GM13977 (cell line): ENCODE measurements around the gene ASIC5.

ENCODE experiments used
- DNase-seq: peaks from one replicate; pipeline ENCODE4 v3.0.0; 2012; ENCODE audit warnings: low spot score
- in situ Hi-C: fragments of 300-500 bp; cut with MboI; formaldehyde crosslinking; loops from one replicate; pipeline ENCODE4 v1.12.0; 2022; ENCODE audit warnings: low sequenced_read_pairs, low pct_unique_long_range_greater_than_20kb, mixed read lengths, inconsistent platforms; ENCODE audit not compliant: unreplicated experiment
- TF ChIP-seq, protein P1 (sequence below): IDR thresholded peaks from 2 replicates; pipeline ENCODE4 v1.5.1; 2012; ENCODE audit warnings: mild to moderate bottlenecking, control low read depth; ENCODE audit not compliant: insufficient read depth; ENCODE audit errors: extremely low read depth, missing control alignments

ASIC5 gene

DNA sequence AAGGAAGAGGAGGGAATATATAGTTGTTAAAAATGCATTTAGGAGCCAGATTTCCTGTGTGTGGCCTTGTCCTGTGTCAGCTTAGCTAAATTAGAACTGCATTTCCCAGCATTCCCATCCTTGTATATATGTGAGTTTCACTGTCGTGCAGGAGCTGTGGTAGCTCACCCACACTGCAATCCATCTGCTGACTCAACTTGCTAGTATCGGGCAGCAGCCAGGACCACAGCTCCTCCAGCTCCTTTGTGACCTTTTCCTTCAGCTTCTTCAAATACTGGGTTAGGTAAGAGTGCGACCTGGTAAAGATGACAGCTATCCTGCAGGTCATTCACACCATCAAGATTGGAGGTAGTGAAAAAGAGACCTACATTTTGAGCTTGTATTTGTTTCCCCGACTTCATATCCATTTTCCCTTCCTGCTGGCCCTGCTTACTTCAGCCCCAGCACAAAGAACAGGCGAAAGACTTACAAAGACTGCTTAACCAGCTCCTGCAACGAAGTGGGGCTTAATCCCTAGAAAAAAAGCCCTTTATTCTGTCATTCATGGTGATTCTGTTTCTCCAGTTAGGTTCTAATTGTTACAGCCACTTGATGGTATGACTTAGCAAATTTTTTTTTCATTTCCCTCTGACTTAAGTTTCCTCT is 11.4 kb downstream of the ASIC5 start:
- in situ Hi-C loops = no loop called here
- DNase-seq = no peak
- TF ChIP-seq, protein P1, sequence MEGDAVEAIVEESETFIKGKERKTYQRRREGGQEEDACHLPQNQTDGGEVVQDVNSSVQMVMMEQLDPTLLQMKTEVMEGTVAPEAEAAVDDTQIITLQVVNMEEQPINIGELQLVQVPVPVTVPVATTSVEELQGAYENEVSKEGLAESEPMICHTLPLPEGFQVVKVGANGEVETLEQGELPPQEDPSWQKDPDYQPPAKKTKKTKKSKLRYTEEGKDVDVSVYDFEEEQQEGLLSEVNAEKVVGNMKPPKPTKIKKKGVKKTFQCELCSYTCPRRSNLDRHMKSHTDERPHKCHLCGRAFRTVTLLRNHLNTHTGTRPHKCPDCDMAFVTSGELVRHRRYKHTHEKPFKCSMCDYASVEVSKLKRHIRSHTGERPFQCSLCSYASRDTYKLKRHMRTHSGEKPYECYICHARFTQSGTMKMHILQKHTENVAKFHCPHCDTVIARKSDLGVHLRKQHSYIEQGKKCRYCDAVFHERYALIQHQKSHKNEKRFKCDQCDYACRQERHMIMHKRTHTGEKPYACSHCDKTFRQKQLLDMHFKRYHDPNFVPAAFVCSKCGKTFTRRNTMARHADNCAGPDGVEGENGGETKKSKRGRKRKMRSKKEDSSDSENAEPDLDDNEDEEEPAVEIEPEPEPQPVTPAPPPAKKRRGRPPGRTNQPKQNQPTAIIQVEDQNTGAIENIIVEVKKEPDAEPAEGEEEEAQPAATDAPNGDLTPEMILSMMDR = no peak

DNA sequence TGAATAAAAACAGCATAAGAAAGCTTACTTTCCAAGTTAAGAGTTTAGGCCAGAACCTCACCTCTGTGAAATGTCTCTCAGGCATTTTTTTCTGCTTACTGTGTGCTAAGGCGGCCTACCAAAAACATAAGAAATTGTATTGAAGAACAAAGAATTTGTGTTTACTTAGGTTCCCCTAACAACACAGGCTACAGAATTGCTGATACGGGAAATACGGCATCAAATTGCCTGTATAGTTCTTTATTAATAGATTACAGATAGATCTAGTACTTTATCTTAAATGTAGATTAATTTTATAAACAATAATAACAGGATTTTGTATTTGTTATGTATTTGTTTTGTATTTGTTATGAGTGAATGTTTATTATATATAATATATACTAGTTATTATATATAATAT is 12.9 kb downstream of the ASIC5 start:
- in situ Hi-C loops = no loop called here
- TF ChIP-seq, protein P1 = no peak
- DNase-seq = no peak

DNA sequence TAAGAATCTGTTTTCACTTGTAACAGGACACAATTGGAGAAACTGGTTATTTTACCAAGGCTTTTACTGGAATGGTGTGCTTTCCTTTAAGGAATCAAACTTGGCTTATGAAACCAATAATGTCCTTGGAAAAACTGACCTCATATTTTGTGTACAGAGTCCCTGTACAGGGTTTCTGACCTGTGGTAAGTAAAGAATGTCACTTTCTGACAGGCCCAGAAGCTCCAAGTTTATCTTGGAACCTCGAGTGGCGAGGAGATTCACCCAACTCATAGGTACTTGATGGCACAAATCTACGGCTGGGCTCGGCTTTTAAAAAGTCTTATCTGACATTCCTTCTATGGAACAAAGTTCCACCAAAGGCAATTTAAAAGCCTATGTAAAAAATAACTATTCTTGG is 17.0 kb downstream of the ASIC5 start:
- TF ChIP-seq, protein P1 = no peak
- DNase-seq = no peak
- in situ Hi-C loops = no loop called here

DNA sequence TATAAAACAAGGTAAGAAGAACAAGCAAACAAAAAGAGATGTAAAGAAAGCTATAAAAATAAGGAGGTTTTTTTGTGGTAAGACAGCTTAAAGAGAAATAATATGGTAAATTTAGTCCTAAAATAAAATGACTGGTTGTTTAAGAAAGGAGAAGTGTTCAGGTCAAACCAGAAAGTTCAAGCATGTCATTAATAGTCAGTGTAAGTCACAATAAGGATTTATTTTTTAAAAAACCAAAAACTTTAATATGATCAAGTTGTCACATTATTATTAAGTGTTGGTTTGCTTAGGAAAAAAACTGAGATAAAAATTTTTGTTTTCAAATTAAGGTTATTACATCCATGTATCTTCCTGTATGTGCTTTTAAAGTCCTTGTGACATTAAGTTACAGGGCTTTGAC is 19.1 kb downstream of the ASIC5 start:
- in situ Hi-C loops = no loop called here
- TF ChIP-seq, protein P1 = no peak
- DNase-seq = no peak

DNA sequence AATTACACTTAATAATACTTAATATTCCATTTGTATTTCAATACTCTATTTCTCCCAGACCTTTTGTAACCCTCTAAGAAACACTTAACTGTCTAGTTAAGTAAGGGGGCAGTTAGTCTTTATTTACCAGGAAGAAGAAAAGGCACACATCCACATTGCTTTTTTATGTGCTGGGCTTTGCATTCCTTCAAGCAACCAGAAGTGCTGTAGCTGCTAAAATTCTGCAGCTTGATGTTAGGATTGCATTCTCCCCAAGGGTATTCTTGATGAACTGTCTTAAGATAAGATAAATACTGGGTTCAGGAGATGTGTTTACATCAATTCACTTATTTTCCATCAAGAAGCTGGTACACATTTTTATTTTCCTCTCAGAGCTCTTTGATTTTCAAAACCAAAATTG is 24.0 kb downstream of the ASIC5 start:
- no peak for DNase-seq
- in situ Hi-C loops = no loop called here
- TF ChIP-seq, protein P1 = no peak

DNA sequence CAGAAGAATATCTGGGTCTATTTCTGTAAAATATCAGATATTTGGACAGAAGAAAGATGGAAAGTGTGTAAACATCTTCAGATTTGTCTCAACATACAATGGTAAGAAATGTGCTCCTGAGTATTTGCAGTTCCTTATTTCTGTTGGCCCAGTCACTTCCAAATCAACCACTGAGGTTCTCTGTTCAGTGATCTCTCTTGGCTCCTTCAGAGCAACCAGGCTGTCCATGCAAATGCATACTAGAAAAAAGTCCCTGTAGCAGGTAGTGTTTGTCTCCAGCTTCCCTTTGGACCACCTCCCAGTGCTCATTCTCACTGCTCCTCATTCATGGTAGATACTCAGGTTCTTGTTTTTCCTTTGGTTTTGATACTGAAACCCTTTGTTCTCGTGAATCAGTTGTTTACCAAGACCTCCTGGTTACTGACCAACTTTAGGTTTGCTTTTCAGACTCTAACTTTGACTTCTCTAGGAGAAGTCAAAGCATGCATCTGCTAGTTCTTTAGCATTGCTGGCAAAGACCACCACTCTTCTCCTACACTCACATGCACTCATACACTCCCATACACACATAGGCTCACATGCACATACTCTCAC is 28.8 kb downstream of the ASIC5 start:
- in situ Hi-C loops = no loop called here

More for the DNA sequence above, 28.8 kb downstream of the ASIC5 start:
- DNase-seq = no peak
- TF ChIP-seq, protein P1 = no peak
